ENCODE measurements around the gene OXLD1. TPM values are rescaled to one million over a fixed set of nuclear protein-coding genes. Genes with fewer than 3 reads are reported as not detected.
"Not testable (repeated sequence)": the region's sequence is repeated elsewhere in the genome, so short reads cannot be mapped to it uniquely, and the experiment has no call there.

Gene OXLD1
- total RNA-seq, 4 donors from 2014 or later: 33.5 to 68.3 (median 48.2) TPM

DNA sequence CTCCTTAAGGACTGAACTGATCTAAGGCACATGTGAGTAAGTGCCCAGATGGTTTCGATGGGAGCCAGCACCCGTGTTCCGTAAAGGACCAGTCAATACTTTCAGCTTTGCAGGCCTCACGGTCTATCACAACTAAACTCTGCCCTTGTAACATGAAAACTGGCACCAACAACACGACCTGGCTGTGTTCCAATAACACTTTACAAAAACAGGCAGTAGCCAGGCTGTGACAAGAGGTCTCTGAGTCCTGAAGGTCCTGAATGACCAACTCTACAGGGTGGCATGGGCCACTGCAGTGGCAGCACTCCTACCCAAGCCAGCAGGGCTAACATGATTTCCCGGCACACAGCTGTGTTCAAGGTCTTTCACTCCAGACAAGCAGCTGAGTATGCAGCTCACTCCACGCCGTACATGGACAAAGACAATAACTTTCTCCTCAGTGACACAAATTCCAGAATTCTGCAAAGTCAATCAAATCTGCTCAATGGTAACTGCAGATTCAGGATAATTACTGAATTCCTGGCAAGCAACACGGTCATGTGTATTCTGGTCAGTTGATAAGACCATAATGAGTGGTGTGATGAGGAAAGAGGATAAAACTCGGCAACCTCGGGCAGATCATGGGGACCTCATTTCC, 44.8 kb downstream of the OXLD1 start:
- DNase-seq (ENCODE audit: low spot score in 2 of 2): no peak
- intact Hi-C loops (cut with DNase I; ENCODE audit: low total_unique reads): no loop called here
- 77 to 82% methylated on average over 10 to 11 of the region's 11 CpGs for WGBS, 2 donors
- TF ChIP-seq POLR2A (IDR thresholded peaks at IDR 0.05): no peak
- TF ChIP-seq, protein P1, sequence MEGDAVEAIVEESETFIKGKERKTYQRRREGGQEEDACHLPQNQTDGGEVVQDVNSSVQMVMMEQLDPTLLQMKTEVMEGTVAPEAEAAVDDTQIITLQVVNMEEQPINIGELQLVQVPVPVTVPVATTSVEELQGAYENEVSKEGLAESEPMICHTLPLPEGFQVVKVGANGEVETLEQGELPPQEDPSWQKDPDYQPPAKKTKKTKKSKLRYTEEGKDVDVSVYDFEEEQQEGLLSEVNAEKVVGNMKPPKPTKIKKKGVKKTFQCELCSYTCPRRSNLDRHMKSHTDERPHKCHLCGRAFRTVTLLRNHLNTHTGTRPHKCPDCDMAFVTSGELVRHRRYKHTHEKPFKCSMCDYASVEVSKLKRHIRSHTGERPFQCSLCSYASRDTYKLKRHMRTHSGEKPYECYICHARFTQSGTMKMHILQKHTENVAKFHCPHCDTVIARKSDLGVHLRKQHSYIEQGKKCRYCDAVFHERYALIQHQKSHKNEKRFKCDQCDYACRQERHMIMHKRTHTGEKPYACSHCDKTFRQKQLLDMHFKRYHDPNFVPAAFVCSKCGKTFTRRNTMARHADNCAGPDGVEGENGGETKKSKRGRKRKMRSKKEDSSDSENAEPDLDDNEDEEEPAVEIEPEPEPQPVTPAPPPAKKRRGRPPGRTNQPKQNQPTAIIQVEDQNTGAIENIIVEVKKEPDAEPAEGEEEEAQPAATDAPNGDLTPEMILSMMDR (IDR thresholded peaks at IDR 0.05): no peak
- no peak overlapping the region for H3K4me3 ChIP-seq (ENCODE audit: low read depth, poor library complexity, severe bottlenecking)

DNA sequence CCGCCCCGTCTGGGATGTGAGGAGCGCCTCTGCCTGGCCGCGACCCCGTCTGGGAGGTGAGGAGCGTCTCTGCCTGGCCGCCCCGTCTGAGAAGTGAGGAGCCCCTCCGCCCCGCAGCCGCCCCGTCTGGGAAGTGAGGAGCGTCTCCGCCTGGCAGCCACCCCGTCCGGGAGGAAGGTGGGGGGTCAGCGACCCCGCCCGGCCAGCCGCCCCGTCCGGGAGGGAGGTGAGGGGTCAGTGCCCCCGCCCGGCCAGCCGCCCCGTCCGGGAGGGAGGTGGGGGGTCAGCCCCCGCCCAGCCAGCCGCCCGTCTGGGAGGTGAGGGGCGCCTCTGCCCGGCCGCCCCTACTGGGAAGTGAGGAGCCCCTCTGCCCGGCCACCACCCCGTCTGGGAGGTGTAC, 48.1 kb downstream of the OXLD1 start:
- H3K4me3 ChIP-seq (ENCODE audit: low read depth, poor library complexity, severe bottlenecking); intact Hi-C loops (cut with DNase I; ENCODE audit: low total_unique reads); DNase-seq (ENCODE audit: low spot score in 2 of 2): not testable (repeated sequence)
- no CpG with 5 or more reads among the region's 36 CpGs for WGBS, 2 donors

DNA sequence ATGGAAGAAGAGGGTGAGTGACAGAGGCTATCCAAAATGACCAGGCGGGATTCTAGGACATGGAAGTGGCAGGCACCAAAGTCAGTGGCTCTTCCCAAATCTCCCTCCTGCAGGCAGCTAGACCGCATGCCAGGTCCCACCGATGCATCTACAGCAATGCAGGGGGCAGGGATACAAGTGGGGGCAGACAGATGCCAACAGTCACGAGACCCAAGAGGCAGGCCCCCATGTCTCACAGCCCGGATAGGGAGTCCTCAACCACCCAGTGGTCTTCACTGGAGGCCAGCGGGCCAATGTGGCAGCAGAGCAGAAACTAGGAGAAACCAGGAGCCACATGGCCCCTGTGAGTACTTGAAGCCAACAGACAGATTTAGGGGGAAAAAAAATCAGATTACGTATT, 49.5 kb downstream of the OXLD1 start:
- WGBS, 2 donors: 41 to 76% methylated on average over 7 of the region's 7 CpGs
- intact Hi-C loops (cut with DNase I; ENCODE audit: low total_unique reads): no loop called here
- TF ChIP-seq POLR2A (IDR thresholded peaks at IDR 0.05): no peak
- TF ChIP-seq, protein P1 (IDR thresholded peaks at IDR 0.05): no peak
- no peak overlapping the region for H3K4me3 ChIP-seq (ENCODE audit: low read depth, poor library complexity, severe bottlenecking)
- DNase-seq (ENCODE audit: low spot score in 2 of 2): no peak

DNA sequence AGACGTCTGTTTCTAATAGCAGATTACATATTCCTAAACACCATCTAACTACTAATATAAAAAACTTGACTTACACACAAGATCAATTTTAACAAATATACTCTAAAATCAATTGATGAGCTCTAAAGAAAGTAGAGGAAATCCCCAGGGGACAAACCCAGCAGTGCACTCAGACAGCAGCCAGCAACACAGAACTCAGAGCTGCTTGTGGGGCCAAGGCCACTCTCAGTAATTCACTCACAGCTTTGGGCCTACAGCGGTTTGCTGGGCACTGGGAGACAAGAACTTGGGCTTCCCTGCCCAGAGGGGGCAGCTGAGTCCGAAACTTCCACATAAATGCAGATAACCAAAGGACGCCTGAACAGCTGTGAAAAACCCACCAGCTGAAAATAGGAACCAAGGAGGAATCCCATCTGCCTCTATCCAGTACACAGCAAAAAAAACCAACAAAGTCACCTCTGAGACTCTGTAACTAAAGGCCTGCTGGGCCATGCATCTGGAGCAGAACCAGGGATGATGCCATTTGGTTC, 50.9 kb downstream of the OXLD1 start:
- H3K4me3 ChIP-seq (ENCODE audit: low read depth, poor library complexity, severe bottlenecking): no peak overlapping the region
- TF ChIP-seq, protein P1 (IDR thresholded peaks at IDR 0.05): no peak
- no peak for TF ChIP-seq POLR2A (IDR thresholded peaks at IDR 0.05)
- intact Hi-C loops (cut with DNase I; ENCODE audit: low total_unique reads): no loop called here
- no peak for DNase-seq (ENCODE audit: low spot score in 2 of 2)
- 87 to 88% methylated on average over 4 of the region's 4 CpGs for WGBS, 2 donors

Small RNAs within 50 kb of the gene (microRNA-seq; reads per million reads assigned to microRNA genes)
- gene MIR6786 (ENCODE audit: borderline number of aligned reads in 1 of 2, borderline replicate concordance in 2 of 2): 0 to 0.68 reads per million in 2 donors

Other genes starting within 250 kb of the OXLD1 start
- gene ACTG1, start 153.8 kb downstream of the OXLD1 start, total RNA-seq: 1,000 to 10,000 TPM; 3,349 to 4,521 (median 4,085) TPM
- gene FSCN2, start 138.2 kb downstream of the OXLD1 start, total RNA-seq: 1 to 10 TPM in 3 of 4 donors, under 1 TPM in 1; 0.46 to 2.7 (median 1.8) TPM
- gene FAAP100, start 114.3 kb downstream of the OXLD1 start, total RNA-seq: 10 to 100 TPM; 19.4 to 34.3 (median 28.4) TPM
- gene NPLOC4, start 29.5 kb downstream of the OXLD1 start, total RNA-seq: 10 to 100 TPM; 49.3 to 78.7 (median 67.8) TPM
- 1 to 10 TPM in 2 of 4 donors, under 1 TPM in 1, not detected in 1; 0.57 to 2.5 (median 1.6) TPM for gene TSPAN10, start 29.4 kb downstream of the OXLD1 start, total RNA-seq
- gene PDE6G, start 10.1 kb downstream of the OXLD1 start, total RNA-seq: 1 to 10 TPM in 2 of 4 donors, under 1 TPM in 1, not detected in 1; 0.30 to 8.9 (median 1.1) TPM
- gene CCDC137, start 132 bp upstream of the OXLD1 start, total RNA-seq: 10 to 100 TPM; 19.7 to 35.2 (median 28.3) TPM
- 10 to 100 TPM; 29.2 to 45.1 (median 36.2) TPM for gene ARL16, start 17.2 kb upstream of the OXLD1 start, total RNA-seq
- gene HGS, start 17.4 kb upstream of the OXLD1 start, total RNA-seq: 100 to 1,000 TPM in 1 of 4 donors, 10 to 100 TPM in 3; 87.0 to 160 (median 92.1) TPM
- gene MRPL12, start 36.8 kb upstream of the OXLD1 start, total RNA-seq: 10 to 100 TPM; 39.5 to 64.0 (median 43.1) TPM
- gene SLC25A10, start 45.7 kb upstream of the OXLD1 start, total RNA-seq: 10 to 100 TPM; 23.4 to 30.6 (median 25.9) TPM
- under 1 TPM; 0.16 to 0.71 (median 0.47) TPM for gene GCGR, start 137.5 kb upstream of the OXLD1 start, total RNA-seq
- 10 to 100 TPM; 21.6 to 41.0 (median 28.8) TPM for gene MCRIP1, start 166.7 kb upstream of the OXLD1 start, total RNA-seq
- gene PPP1R27, start 168.4 kb upstream of the OXLD1 start, total RNA-seq: under 1 TPM in 1 of 4 donors, not detected in 3; 0.36 TPM
- gene P4HB, start 193.9 kb upstream of the OXLD1 start, total RNA-seq: 100 to 1,000 TPM; 685 to 999 (median 839) TPM
- gene ARHGDIA, start 204.7 kb upstream of the OXLD1 start, total RNA-seq: 100 to 1,000 TPM; 144 to 280 (median 201) TPM
- gene ALYREF, start 225.0 kb upstream of the OXLD1 start, total RNA-seq: 100 to 1,000 TPM in 1 of 4 donors, 10 to 100 TPM in 3; 69.4 to 116 (median 79.7) TPM
- 100 to 1,000 TPM in 2 of 4 donors, 10 to 100 TPM in 2; 92.3 to 152 (median 107) TPM for gene ANAPC11, start 225.1 kb upstream of the OXLD1 start, total RNA-seq
- 1 to 10 TPM in 2 of 4 donors, under 1 TPM in 1, not detected in 1; 0.71 to 3.3 (median 2.0) TPM for gene NPB, start 235.6 kb upstream of the OXLD1 start, total RNA-seq
- 10 to 100 TPM; 16.2 to 37.0 (median 25.3) TPM for gene PCYT2, start 244.8 kb upstream of the OXLD1 start, total RNA-seq

Data from lower leg skin (tissue), 4 donors.